HepG2 (cell line): ENCODE data around the gene CPSF4. TPM values are rescaled to one million over a fixed set of nuclear protein-coding genes. Genes with fewer than 3 reads are reported as not detected.

Experiments
- ARNT2 ChIP-seq: sonication (generic); formaldehyde crosslinking; IDR thresholded peaks from 2 replicates; pipeline ENCODE4 v1.8.0; 2022; ENCODE audit warnings: mild to moderate bottlenecking, low read depth, missing genetic modification reagents, moderate library complexity
- E2F1 ChIP-seq: sonication (generic); formaldehyde crosslinking; IDR thresholded peaks from 2 replicates; pipeline ENCODE4 v1.5.0; 2020; ENCODE audit warnings: missing genetic modification reagents
- HINFP ChIP-seq: sonication (generic); formaldehyde crosslinking; IDR thresholded peaks from 2 replicates; pipeline ENCODE4 v1.4.0; 2020; ENCODE audit warnings: low read depth, mild to moderate bottlenecking, missing genetic modification reagents
- HOXA9 ChIP-seq: sonication (generic); formaldehyde crosslinking; IDR thresholded peaks from 2 replicates; pipeline ENCODE4 v1.8.1; 2022; ENCODE audit warnings: missing genetic modification reagents, mild to moderate bottlenecking, moderate library complexity, borderline replicate concordance
- MIER2 ChIP-seq: IDR thresholded peaks from 2 replicates; pipeline ENCODE4 v1.6.1; 2016; ENCODE audit warnings: missing biosample characterization, missing genetic modification reagents
- MXI1 ChIP-seq: IDR thresholded peaks from 3 replicates; pipeline ENCODE4 v1.6.1; 2012; ENCODE audit warnings: low read depth, low read length, inconsistent platforms, borderline replicate concordance
- PAWR ChIP-seq: sonication (generic); formaldehyde crosslinking; IDR thresholded peaks from 2 replicates; pipeline ENCODE4 v1.4.0; 2020; ENCODE audit warnings: missing genetic modification reagents, mild to moderate bottlenecking, borderline replicate concordance
- SKIL ChIP-seq: sonication (generic); formaldehyde crosslinking; IDR thresholded peaks from 2 replicates; pipeline ENCODE4 v1.8.0; 2022; ENCODE audit warnings: missing genetic modification reagents, mild to moderate bottlenecking, moderate library complexity, borderline replicate concordance
- TBX2 ChIP-seq: sonication (generic); formaldehyde crosslinking; IDR thresholded peaks from 2 replicates; pipeline ENCODE4 v1.5.0; 2020; ENCODE audit warnings: missing genetic modification reagents, mild to moderate bottlenecking, borderline replicate concordance
- THAP8 ChIP-seq: sonication (generic); formaldehyde crosslinking; IDR thresholded peaks from 2 replicates; pipeline ENCODE4 v1.5.1; 2020; ENCODE audit warnings: missing genetic modification reagents, mild to moderate bottlenecking, borderline replicate concordance
- ZFP90 ChIP-seq: sonication (generic); formaldehyde crosslinking; IDR thresholded peaks from 2 replicates; pipeline ENCODE4 v1.8.0; 2022; ENCODE audit warnings: missing genetic modification reagents, mild to moderate bottlenecking, inconsistent platforms, borderline replicate concordance
- ZKSCAN1 ChIP-seq: fragments of 150-350 bp; IDR thresholded peaks from 2 replicates; pipeline ENCODE4 v1.6.1; 2014; ENCODE audit warnings: low read length
- ZNF639 ChIP-seq: conservative IDR thresholded peaks from 2 replicates; pipeline ENCODE4 v1.6.1; 2018; ENCODE audit warnings: missing genetic modification reagents
- ZNF713 ChIP-seq: sonication (generic); formaldehyde crosslinking; IDR thresholded peaks from 2 replicates; pipeline ENCODE4 v1.4.0; 2020; ENCODE audit warnings: mild to moderate bottlenecking, missing genetic modification reagents
- ZNF746 ChIP-seq: sonication (generic); formaldehyde crosslinking; IDR thresholded peaks from 2 replicates; pipeline ENCODE4 v1.8.0; 2022; ENCODE audit warnings: mild to moderate bottlenecking, missing genetic modification reagents
- ZNF800 ChIP-seq: sonication (generic); formaldehyde crosslinking; IDR thresholded peaks from 2 replicates; pipeline ENCODE4 v1.4.0; 2020; ENCODE audit warnings: missing genetic modification reagents
- ZNF878 ChIP-seq: sonication (generic); formaldehyde crosslinking; IDR thresholded peaks from 2 replicates; pipeline ENCODE4 v1.8.1; 2023; ENCODE audit warnings: mild to moderate bottlenecking, missing genetic modification reagents, moderate library complexity
- ZNF883 ChIP-seq: sonication (generic); formaldehyde crosslinking; IDR thresholded peaks from 2 replicates; pipeline ENCODE4 v1.5.1; 2020; ENCODE audit warnings: mild to moderate bottlenecking, missing genetic modification reagents; ENCODE audit errors: not compliant biosample characterization
- ZSCAN29 ChIP-seq: sonication (generic); formaldehyde crosslinking; conservative IDR thresholded peaks from 2 replicates; pipeline ENCODE4 v1.4.0; 2020; ENCODE audit warnings: mild to moderate bottlenecking, missing genetic modification reagents
- polyA plus RNA-seq, 8 experiments: library from polyadenylated mRNA; depleted of rRNA in 3 of 8; stranded (reverse) in 7 of 8; unstranded in 1 of 8; fragments of >200 nt; fragmentation: Illumina TruSeq in 4 of 8; extraction: Trizol in 4 of 8; gene quantifications; 2 replicates each; pipeline versions ENCODE4 v1.2.1 to v1.2.3, GENCODE V29; 2011 to 2016; ENCODE audit warnings: low read depth in 4 of 8, missing spikeins in 1 of 8, mixed read lengths in 1 of 8; ENCODE audit not compliant: insufficient read depth in 1 of 8
- total RNA-seq, 5 experiments: library from RNA; depleted of rRNA; stranded (reverse); fragments of >200 nt; fragmentation: Illumina TruSeq; extraction: Trizol; gene quantifications; 2 replicates each; pipeline ENCODE4 v1.2.3, GENCODE V29; 2016; ENCODE audit warnings: low read depth in 1 of 5

The CPSF4 gene
- total and polyA plus RNA-seq, 2 of the 13 experiments (the other 11 are each of a cell fraction or from before 2014, with no cell fraction given) = 34.1 to 49.6 TPM

GRCh38 chr7:99438573-99439480 is at the start of gene CPSF4, which contains the start of gene PTCD1 (continued):
- TF ChIP-seq ZNF883 (CRISPR knock-in tag) = peak; percentile 42
- peak; percentile 95 for TF ChIP-seq ZNF639 (CRISPR knock-in tag)
- peak; percentile 88 for TF ChIP-seq ARNT2
- no peak for TF ChIP-seq PAWR (CRISPR knock-in tag)
- no peak for TF ChIP-seq ZSCAN29 (CRISPR knock-in tag)
- TF ChIP-seq ZNF800 (CRISPR knock-in tag) = no peak
- peak; percentile 83; the same call in 1 of the 3 replicates for TF ChIP-seq MXI1
- no peak for TF ChIP-seq HINFP (CRISPR knock-in tag)
- no peak for TF ChIP-seq THAP8 (CRISPR knock-in tag)
- peak; percentile 87 for TF ChIP-seq TBX2 (CRISPR knock-in tag)
- 0 out of 2 replicates have a peak, but pooled peaks have one; percentile 48 for TF ChIP-seq ZNF746 (CRISPR knock-in tag)
- no peak for TF ChIP-seq MIER2 (CRISPR knock-in tag)
- no peak; the same call in 1 of the 2 replicates for TF ChIP-seq ZFP90 (CRISPR knock-in tag)
- TF ChIP-seq ZNF713 = no peak
- peak; percentile 62; the same call in 1 of the 2 replicates for TF ChIP-seq SKIL
- no peak for TF ChIP-seq ZKSCAN1
- peak; percentile 78; the same call in 1 of the 2 replicates for TF ChIP-seq ZNF878
- peak; percentile 76 for TF ChIP-seq E2F1 (CRISPR knock-in tag)
- TF ChIP-seq HOXA9 (CRISPR knock-in tag) = 0 out of 2 replicates have a peak, but pooled peaks have one; percentile 68
